GM19395 (cell line): ENCODE measurements around the gene THOC5.

Source experiments
- ATAC-seq: cut with Tn5 transposase; IDR thresholded peaks from one replicate; pipeline ENCODE4 v1.9.1; 2021; ENCODE audit warnings: mild to moderate bottlenecking, moderate library complexity; ENCODE audit not compliant: unreplicated experiment

The THOC5 gene

GRCh38 chr22:29478326-29479276, 75.0 kb downstream of the THOC5 start:
- no peak for ATAC-seq

- no peak for ATAC-seq
Observed at GRCh38 chr22:29477723-29478318, 75.7 kb downstream of the THOC5 start.

GRCh38 chr22:29476116-29476515, 77.4 kb downstream of the THOC5 start:
- ATAC-seq, result no peak

- no peak for ATAC-seq
Observed at GRCh38 chr22:29475550-29475949, 78.0 kb downstream of the THOC5 start.

GRCh38 chr22:29473001-29473400, 80.6 kb downstream of the THOC5 start:
- no peak for ATAC-seq

- ATAC-seq, result no peak
Observed at GRCh38 chr22:29470159-29470855, 83.2 kb downstream of the THOC5 start.

- no peak for ATAC-seq
Observed at GRCh38 chr22:29469755-29470154, 83.8 kb downstream of the THOC5 start.

GRCh38 chr22:29464581-29464980, 89.0 kb downstream of the THOC5 start:
- no peak for ATAC-seq

- ATAC-seq, result no peak
Observed at GRCh38 chr22:29463629-29464028, 89.9 kb downstream of the THOC5 start.

GRCh38 chr22:29461263-29461662, 92.3 kb downstream of the THOC5 start:
- ATAC-seq, result no peak

- ATAC-seq, result no peak
Observed at GRCh38 chr22:29459773-29460172, 93.8 kb downstream of the THOC5 start.

- no peak for ATAC-seq
Observed at GRCh38 chr22:29458551-29458950, 95.0 kb downstream of the THOC5 start.

- no peak for ATAC-seq
Observed at GRCh38 chr22:29457730-29458129, 95.8 kb downstream of the THOC5 start.

GRCh38 chr22:29456211-29456671, 97.3 kb downstream of the THOC5 start:
- no peak for ATAC-seq
